Head of caudate nucleus (tissue), 42 donors: ENCODE data around the gene SLC25A45.
A peak's percentile ranks its signal among the peaks of the same experiment; 100 is the strongest.

Experiments
- DNase-seq, 42 donors: peaks; one replicate each; pipeline versions ENCODE4 v3.0.0 to v3.0.0-alpha.2; 2020 to 2021; ENCODE audit warnings: mixed read lengths in 7 of 42
- intact Hi-C: fragments of 100-400 bp; cut with DNase I; formaldehyde crosslinking; loops from one replicate; pipeline ENCODE4 v1.15.0; 2022

The SLC25A45 gene

GRCh38 chr11:65378208-65378927, 4.1 kb downstream of the SLC25A45 start:
- DNase-seq = peak in 11 of 42 donors; percentile 16 to 49 (median 36)
- intact Hi-C loops = loop anchor here (5.0 kb wide), 1 partner anchor 134 kb away; no protein-coding TSS in a partner anchor

GRCh38 chr11:65377777-65378176, 4.7 kb downstream of the SLC25A45 start:
- intact Hi-C loops = loop anchor here (5.0 kb wide), 1 partner anchor 135 kb away; no protein-coding TSS in a partner anchor
- no peak for DNase-seq

GRCh38 chr11:65377036-65377435, 5.4 kb downstream of the SLC25A45 start:
- DNase-seq = no peak
- intact Hi-C loops = loop anchor here (5.0 kb wide), 1 partner anchor 135 kb away; no protein-coding TSS in a partner anchor

GRCh38 chr11:65376138-65376713, 6.2 kb downstream of the SLC25A45 start:
- intact Hi-C loops = loop anchor here (5.0 kb wide), 1 partner anchor 136 kb away; no protein-coding TSS in a partner anchor
- DNase-seq = no peak

GRCh38 chr11:65375012-65375411, 7.4 kb downstream of the SLC25A45 start:
- DNase-seq = no peak
- intact Hi-C loops = loop anchor here (5.0 kb wide), 1 partner anchor 137 kb away; no protein-coding TSS in a partner anchor

GRCh38 chr11:65373839-65374580, 8.4 kb downstream of the SLC25A45 start:
- no peak for DNase-seq
- intact Hi-C loops = no loop called here

- intact Hi-C loops = no loop called here
- no peak for DNase-seq
These were observed 11.8 kb downstream of the SLC25A45 start for GRCh38 chr11:65370659-65371049.

GRCh38 chr11:65366340-65366773, 16.1 kb downstream of the SLC25A45 start:
- peak in 23 of 42 donors; percentile 15 to 80 (median 49) for DNase-seq
- intact Hi-C loops = no loop called here

GRCh38 chr11:65363770-65364169, 18.7 kb downstream of the SLC25A45 start:
- DNase-seq = no peak
- intact Hi-C loops = no loop called here

GRCh38 chr11:65362966-65363365, 19.5 kb downstream of the SLC25A45 start:
- DNase-seq = no peak
- intact Hi-C loops = no loop called here

GRCh38 chr11:65362320-65362931, 20.0 kb downstream of the SLC25A45 start:
- DNase-seq = no peak
- intact Hi-C loops = no loop called here

- intact Hi-C loops = no loop called here
- DNase-seq = no peak
These were observed 24.5 kb downstream of the SLC25A45 start for GRCh38 chr11:65357856-65358356.

GRCh38 chr11:65356394-65356972, 26.0 kb downstream of the SLC25A45 start:
- no peak for DNase-seq
- intact Hi-C loops = no loop called here

- intact Hi-C loops = no loop called here
- peak; percentile 30 to 84 (median 68) for DNase-seq
These were observed 26.6 kb downstream of the SLC25A45 start for GRCh38 chr11:65355776-65356393.

GRCh38 chr11:65355013-65355775, 27.3 kb downstream of the SLC25A45 start:
- DNase-seq = peak in 32 of 42 donors; percentile 8 to 67 (median 34)
- intact Hi-C loops = no loop called here

- intact Hi-C loops = no loop called here
- peak; percentile 95 to 99 (median 99) for DNase-seq
These were observed 28.0 kb downstream of the SLC25A45 start, which contains the start of gene TIGD3 for GRCh38 chr11:65354265-65355012. Gene TIGD3 (plus strand): TSS chr11:65354751. CDS start chr11:65355809, 1,058 bp downstream.

- intact Hi-C loops = no loop called here
- peak in 34 of 42 donors; percentile 14 to 69 (median 38) for DNase-seq
These were observed 28.6 kb downstream of the SLC25A45 start for GRCh38 chr11:65353900-65354264.
